GM18498 (cell line): ENCODE results near the gene IFNA16.
"Not testable (repeated sequence)": the region's sequence is repeated elsewhere in the genome, so short reads cannot be mapped to it uniquely, and the experiment has no call there.

Experiments
- ATAC-seq: cut with Tn5 transposase; IDR thresholded peaks from one replicate; pipeline ENCODE4 v1.9.1; 2021; ENCODE audit warnings: mild to moderate bottlenecking, moderate library complexity; ENCODE audit not compliant: unreplicated experiment

The IFNA16 gene

GRCh38 chr9:21202105-21202504, 15.0 kb downstream of the IFNA16 start, which contains the start of gene IFNA7:
TSS of gene IFNA7 (minus strand) at chr9:21202205. CDS start at chr9:21202165, 40 bp downstream.
- not testable (repeated sequence) for ATAC-seq

- ATAC-seq = peak; percentile 94
These were observed 22.0 kb downstream of the IFNA16 start for GRCh38 chr9:21194867-21195776.

GRCh38 chr9:21187487-21187886, 29.6 kb downstream of the IFNA16 start, which contains the start of gene IFNA4:
TSS of gene IFNA4 (minus strand) at chr9:21187587. CDS start at chr9:21187531, 56 bp downstream.
- ATAC-seq = not testable (repeated sequence)

GRCh38 chr9:21182810-21183736, 34.0 kb downstream of the IFNA16 start:
- ATAC-seq = peak; percentile 97

GRCh38 chr9:21174671-21175070, 42.4 kb downstream of the IFNA16 start:
- no peak for ATAC-seq

GRCh38 chr9:21172156-21172555, 45.0 kb downstream of the IFNA16 start:
- no peak for ATAC-seq

- ATAC-seq = no peak
These were observed 45.8 kb downstream of the IFNA16 start for GRCh38 chr9:21171351-21171750.

GRCh38 chr9:21166560-21166959, 50.6 kb downstream of the IFNA16 start, which contains the start of gene IFNA21:
TSS of gene IFNA21 (minus strand) at chr9:21166660. CDS start at chr9:21166612, 48 bp downstream.
- not testable (repeated sequence) for ATAC-seq
